Measurements from ENCODE around the gene KIF13A.
"Not testable (repeated sequence)": the region's sequence is repeated elsewhere in the genome, so short reads cannot be mapped to it uniquely, and the experiment has no call there.

Gene KIF13A

GRCh38 chr6:17869010-17869752 is 118.3 kb downstream of the KIF13A start:
- in situ Hi-C loops (cut with HindIII; ENCODE audit: low pct_ligation_motif_present, low pct_unique_long_range_greater_than_20kb, low sequenced_read_pairs) = no loop called here
- no peak for DNase-seq

GRCh38 chr6:17867880-17868279 is 119.6 kb downstream of the KIF13A start:
- in situ Hi-C loops (cut with HindIII; ENCODE audit: low pct_ligation_motif_present, low pct_unique_long_range_greater_than_20kb, low sequenced_read_pairs) = no loop called here
- peak; percentile 62 for DNase-seq

GRCh38 chr6:17866876-17867444 is 120.5 kb downstream of the KIF13A start:
- no peak for DNase-seq
- in situ Hi-C loops (cut with HindIII; ENCODE audit: low pct_ligation_motif_present, low pct_unique_long_range_greater_than_20kb, low sequenced_read_pairs) = no loop called here

- in situ Hi-C loops (cut with HindIII; ENCODE audit: low pct_ligation_motif_present, low pct_unique_long_range_greater_than_20kb, low sequenced_read_pairs) = no loop called here
- peak; percentile 95 for DNase-seq
Measured at GRCh38 chr6:17865798-17866725, 121.4 kb downstream of the KIF13A start.

- DNase-seq = peak; percentile 49
- in situ Hi-C loops (cut with HindIII; ENCODE audit: low pct_ligation_motif_present, low pct_unique_long_range_greater_than_20kb, low sequenced_read_pairs) = no loop called here
Measured at GRCh38 chr6:17865243-17865642, 122.2 kb downstream of the KIF13A start.

- in situ Hi-C loops (cut with HindIII; ENCODE audit: low pct_ligation_motif_present, low pct_unique_long_range_greater_than_20kb, low sequenced_read_pairs) = no loop called here
- peak; percentile 54 for DNase-seq
Measured at GRCh38 chr6:17863901-17864754, 123.3 kb downstream of the KIF13A start.

- in situ Hi-C loops (cut with HindIII; ENCODE audit: low pct_ligation_motif_present, low pct_unique_long_range_greater_than_20kb, low sequenced_read_pairs) = no loop called here
Measured at GRCh38 chr6:17861361-17861760, 126.1 kb downstream of the KIF13A start.

GRCh38 chr6:17859846-17860245 is 127.6 kb downstream of the KIF13A start:
- in situ Hi-C loops (cut with HindIII; ENCODE audit: low pct_ligation_motif_present, low pct_unique_long_range_greater_than_20kb, low sequenced_read_pairs) = no loop called here
- no peak for DNase-seq

More at GRCh38 chr6:17861361-17861760, 126.1 kb downstream of the KIF13A start:
- DNase-seq = no peak

- no peak for DNase-seq
- in situ Hi-C loops (cut with HindIII; ENCODE audit: low pct_ligation_motif_present, low pct_unique_long_range_greater_than_20kb, low sequenced_read_pairs) = no loop called here
Measured at GRCh38 chr6:17858584-17858983, 128.9 kb downstream of the KIF13A start.

GRCh38 chr6:17857188-17857587 is 130.2 kb downstream of the KIF13A start:
- DNase-seq; in situ Hi-C loops (cut with HindIII; ENCODE audit: low pct_ligation_motif_present, low pct_unique_long_range_greater_than_20kb, low sequenced_read_pairs): not testable (repeated sequence)

GRCh38 chr6:17856306-17856705 is 131.1 kb downstream of the KIF13A start:
- no peak for DNase-seq
- in situ Hi-C loops (cut with HindIII; ENCODE audit: low pct_ligation_motif_present, low pct_unique_long_range_greater_than_20kb, low sequenced_read_pairs) = no loop called here

GRCh38 chr6:17855381-17855780 is 132.1 kb downstream of the KIF13A start:
- no peak for DNase-seq
- in situ Hi-C loops (cut with HindIII; ENCODE audit: low pct_ligation_motif_present, low pct_unique_long_range_greater_than_20kb, low sequenced_read_pairs) = no loop called here

GRCh38 chr6:17853533-17853932 is 133.9 kb downstream of the KIF13A start:
- DNase-seq = no peak
- in situ Hi-C loops (cut with HindIII; ENCODE audit: low pct_ligation_motif_present, low pct_unique_long_range_greater_than_20kb, low sequenced_read_pairs) = no loop called here

GRCh38 chr6:17851720-17852161 is 135.7 kb downstream of the KIF13A start:
- in situ Hi-C loops (cut with HindIII; ENCODE audit: low pct_ligation_motif_present, low pct_unique_long_range_greater_than_20kb, low sequenced_read_pairs) = no loop called here
- DNase-seq = no peak

GRCh38 chr6:17851001-17851719 is 136.3 kb downstream of the KIF13A start:
- DNase-seq = no peak
- in situ Hi-C loops (cut with HindIII; ENCODE audit: low pct_ligation_motif_present, low pct_unique_long_range_greater_than_20kb, low sequenced_read_pairs) = no loop called here

- no peak for DNase-seq
- in situ Hi-C loops (cut with HindIII; ENCODE audit: low pct_ligation_motif_present, low pct_unique_long_range_greater_than_20kb, low sequenced_read_pairs) = no loop called here
Measured at GRCh38 chr6:17850281-17850680, 137.2 kb downstream of the KIF13A start.

- in situ Hi-C loops (cut with HindIII; ENCODE audit: low pct_ligation_motif_present, low pct_unique_long_range_greater_than_20kb, low sequenced_read_pairs) = no loop called here
- DNase-seq = no peak
Measured at GRCh38 chr6:17847203-17847760, 140.2 kb downstream of the KIF13A start.

All from ACHN (cell line).